ENCODE results near the gene JMY. TPM values are rescaled to one million over a fixed set of nuclear protein-coding genes. Genes with fewer than 3 reads are reported as not detected.

JMY gene
- total RNA-seq, 3 donors from 2014 or later = 6.4 to 55.9 (median 8.8) TPM

DNA sequence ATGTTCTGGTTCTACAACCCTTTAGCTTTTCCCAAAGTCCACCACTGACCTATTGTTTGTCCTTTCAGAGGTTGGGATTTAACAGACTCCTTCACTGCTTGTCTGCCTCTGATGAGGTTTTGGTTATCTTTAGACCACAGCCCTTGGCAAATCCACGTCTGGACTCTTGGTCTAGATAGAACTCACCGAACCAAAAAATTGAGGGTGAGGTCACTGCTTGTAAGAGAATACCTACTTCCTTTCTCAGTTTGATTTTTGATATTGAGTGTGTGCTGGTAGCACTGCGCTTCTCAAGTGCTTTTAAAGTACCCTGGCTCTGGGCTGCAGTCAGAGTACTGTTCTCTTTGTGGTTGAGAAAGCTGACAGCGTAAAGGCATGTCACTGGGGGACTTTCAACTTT, 61.7 kb downstream of the JMY start:
- H3K36me3 ChIP-seq (ENCODE audit: low read depth) = no peaks in the 10 kb centered on the region
- H3K9me3 ChIP-seq = no peaks in the 10 kb centered on the region
- H3K4me1 ChIP-seq (ENCODE audit: low read depth) = no peaks in the 10 kb centered on the region
- DNase-seq (no peak), ATAC-seq (no peak)
- no peak overlapping the region for H3K4me3 ChIP-seq
- TF ChIP-seq CTCF (IDR thresholded peaks at IDR 0.05) = no peak
- intact Hi-C loops (cut with DNase I, micrococcal nuclease) = no loop called here

DNA sequence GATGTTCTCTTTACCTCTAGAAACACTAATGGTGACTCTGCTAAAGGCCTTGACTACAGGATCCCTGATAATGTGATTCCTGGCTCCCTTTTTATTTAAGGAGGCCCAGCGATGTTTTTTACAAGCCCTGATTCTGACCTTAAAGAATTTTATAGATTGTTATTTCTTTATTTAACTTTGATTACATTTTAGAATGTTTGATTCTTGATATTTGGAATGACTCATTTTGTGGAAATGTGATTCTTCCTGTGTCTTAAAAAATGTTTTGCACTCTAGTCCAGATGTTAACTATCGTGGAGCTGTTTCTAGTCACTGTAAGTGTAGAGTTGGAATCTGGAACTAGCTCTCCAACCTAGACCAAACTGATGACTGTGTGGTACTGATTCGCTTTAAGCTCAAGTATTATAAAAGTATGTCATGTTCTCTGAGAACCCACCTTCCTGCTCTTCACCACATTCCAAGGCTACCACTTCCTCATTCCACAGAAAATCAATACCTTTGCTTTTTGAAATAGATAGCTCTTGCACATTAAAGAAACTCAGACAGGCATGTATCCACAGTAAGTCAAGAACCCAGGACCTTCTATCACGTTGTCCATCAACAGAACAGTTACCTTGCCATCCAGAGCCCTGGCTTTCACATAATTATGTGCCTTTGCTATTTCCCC, 65.2 kb downstream of the JMY start:
- TF ChIP-seq CTCF (IDR thresholded peaks at IDR 0.05) = no peak
- intact Hi-C loops (cut with DNase I, micrococcal nuclease) = no loop called here
- DNase-seq = no peak
- Histone ChIP-seq H3K4me3 (no peak overlapping the region), H3K9me3 (no peaks in the 10 kb centered on the region), H3K36me3 (ENCODE audit: low read depth) (no peaks in the 10 kb centered on the region), H3K4me1 (ENCODE audit: low read depth) (no peaks in the 10 kb centered on the region)
- no peak for ATAC-seq

GRCh38 chr5:79302454-79302853, 66.5 kb downstream of the JMY start:
- TF ChIP-seq CTCF (IDR thresholded peaks at IDR 0.05) = no peak
- ATAC-seq = no peak
- H3K9me3 ChIP-seq = no peaks in the 10 kb centered on the region
- intact Hi-C loops (cut with DNase I, micrococcal nuclease) = no loop called here
- DNase-seq = no peak
- no peaks in the 10 kb centered on the region for H3K4me1 ChIP-seq (ENCODE audit: low read depth)
- no peaks in the 10 kb centered on the region for H3K36me3 ChIP-seq (ENCODE audit: low read depth)
- H3K4me3 ChIP-seq = no peak overlapping the region

DNA sequence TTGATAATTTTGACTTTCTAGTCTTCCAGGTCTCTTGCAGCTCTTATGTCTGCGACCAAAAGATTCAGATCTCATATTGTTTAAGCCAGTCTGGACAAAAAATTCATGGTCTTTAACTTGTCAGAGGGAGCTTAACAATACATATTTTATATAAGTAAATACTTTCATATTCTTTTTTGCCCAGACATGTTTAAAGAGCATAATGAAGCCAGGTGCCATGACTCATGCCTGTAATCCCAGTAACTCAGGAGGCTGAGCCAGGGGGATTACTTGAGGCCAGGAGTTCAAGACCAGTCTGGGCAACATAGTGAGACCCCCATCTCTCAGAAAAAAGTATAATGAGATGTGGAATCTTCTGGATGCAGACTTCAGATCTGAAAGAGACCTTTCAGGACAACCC, 69.8 kb downstream of the JMY start:
- no peak for DNase-seq
- H3K36me3 ChIP-seq (ENCODE audit: low read depth) = no peaks in the 10 kb centered on the region
- no peak overlapping the region for H3K4me3 ChIP-seq
- no peak for TF ChIP-seq CTCF (IDR thresholded peaks at IDR 0.05)
- H3K4me1 ChIP-seq (ENCODE audit: low read depth) = no peaks in the 10 kb centered on the region
- H3K9me3 ChIP-seq = no peaks in the 10 kb centered on the region
- ATAC-seq = no peak
- intact Hi-C loops (cut with DNase I, micrococcal nuclease) = no loop called here

- peaks cover 5% of the 10 kb centered on the region for H3K36me3 ChIP-seq (ENCODE audit: low read depth)
- no peak for DNase-seq
- ATAC-seq = peak; percentile 40
Observed at GRCh38 chr5:79318935-79319614, 83.1 kb downstream of the JMY start.

More at GRCh38 chr5:79318935-79319614, 83.1 kb downstream of the JMY start:
- Histone ChIP-seq H3K4me3 (no peak overlapping the region), H3K9me3 (no peaks in the 10 kb centered on the region), H3K4me1 (ENCODE audit: low read depth) (no peaks in the 10 kb centered on the region)
- TF ChIP-seq CTCF (IDR thresholded peaks at IDR 0.05) = no peak
- intact Hi-C loops (cut with DNase I, micrococcal nuclease) = no loop called here

Data from mucosa of descending colon (tissue), 3 donors.